Uterus (tissue), 4 donors: Measurements from ENCODE around the gene SHROOM1. TPM values are rescaled to one million over a fixed set of nuclear protein-coding genes. Genes with fewer than 3 reads are reported as not detected.

Experiments
- DNase-seq, 2 donors: peaks; one replicate each; pipeline ENCODE4 v3.0.0-alpha.2; 2019 to 2020
- H3K27ac ChIP-seq, 2 donors: fragments of 200-600 bp; sonication (generic); 1 replicate in 1 of 2; 2 replicates in 1 of 2; pipeline ENCODE4 v1.5.1; 2016 to 2018
- H3K27me3 ChIP-seq, 2 donors: fragments of 200-600 bp; sonication (generic); one replicate each; pipeline ENCODE4 v1.5.1; 2018 to 2019; ENCODE audit warnings: control low read depth in 1 of 2
- H3K36me3 ChIP-seq, 2 donors: fragments of 200-600 bp; sonication (generic); one replicate each; pipeline ENCODE4 v1.5.1; 2019; ENCODE audit warnings: control low read depth in 1 of 2
- H3K4me1 ChIP-seq, 2 donors: fragments of 200-600 bp; sonication (generic); one replicate each; pipeline ENCODE4 v1.5.1; 2018 to 2019; ENCODE audit warnings: control low read depth in 1 of 2
- H3K4me3 ChIP-seq, 2 donors: fragments of 200-600 bp; sonication (generic); 1 replicate in 1 of 2; 2 replicates in 1 of 2; pipeline ENCODE4 v1.5.1; 2018 to 2019; ENCODE audit warnings: mild to moderate bottlenecking in 1 of 2
- H3K9me3 ChIP-seq, 2 donors: fragments of 200-600 bp; sonication (generic); one replicate each; pipeline ENCODE4 v1.5.1; 2019; ENCODE audit warnings: control low read depth in 1 of 2
- POLR2A ChIP-seq, 2 donors: fragments of 450-650 bp; IDR thresholded peaks; one replicate each; pipeline ENCODE4 v1.6.1; 2016; ENCODE audit warnings: antibody characterized with exemption in 2 of 2, mild to moderate bottlenecking in 1 of 2, moderate library complexity in 1 of 2
- intact Hi-C: fragments of 100-400 bp; cut with DNase I; formaldehyde crosslinking; loops from one replicate; pipeline ENCODE4 v1.15.1; 2023; ENCODE audit warnings: low total_unique reads
- total RNA-seq, 4 donors: library from RNA; depleted of rRNA in 3 of 4; stranded (reverse); fragments of >200 nt in 3 of 4; gene quantifications; one replicate each; pipeline versions ENCODE4 v1.1.0 to v1.2.4, GENCODE V29; 2014 to 2023
- TF ChIP-seq, protein P1 (sequence below), 4 experiments: fragments of 200-600 bp in 2 of 4; fragments of 450-650 bp in 2 of 4; sonication (generic) in 2 of 4; IDR thresholded peaks; one replicate each; pipeline ENCODE4 v1.5.1; 2016 to 2019; ENCODE audit warnings: antibody characterized with exemption in 4 of 4, mild to moderate bottlenecking in 2 of 4, moderate library complexity in 1 of 4
- donor health status: DM: yes; HTN: yes; CAD: no.

SHROOM1 gene
- total RNA-seq, 4 donors from 2014 or later = 5.0 to 28.0 (median 12.3) TPM

DNA sequence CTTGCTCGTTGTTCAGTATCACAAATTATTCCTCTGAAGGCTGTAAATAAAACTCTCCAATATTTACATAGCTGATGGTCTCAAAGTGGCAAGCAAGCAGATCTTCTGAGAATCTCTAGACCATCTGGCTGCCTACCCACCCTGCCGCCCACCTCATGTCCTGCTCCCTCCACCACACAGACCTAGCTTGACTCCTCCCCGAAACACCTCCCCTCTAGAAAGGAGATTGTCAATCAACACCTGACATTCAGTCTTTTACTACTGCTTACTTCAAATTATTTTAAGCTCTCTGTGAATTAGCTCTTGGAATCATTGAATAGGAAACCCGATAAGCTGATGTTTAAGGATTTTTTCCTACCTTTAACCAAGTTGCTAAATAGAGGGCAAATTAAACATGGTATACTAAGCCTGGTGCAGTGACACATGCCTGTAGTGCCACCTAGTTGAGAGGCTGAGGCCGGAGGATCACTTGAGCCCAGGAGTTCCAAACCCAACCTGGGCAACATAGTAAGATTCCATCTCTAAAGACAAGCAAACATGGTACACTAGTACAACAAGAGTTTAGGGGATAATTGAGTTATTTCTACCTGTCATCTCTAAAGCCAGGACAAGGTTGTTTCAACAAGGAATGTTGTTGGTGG lies 28.3 kb downstream of the SHROOM1 start:
- TF ChIP-seq POLR2A (IDR thresholded peaks at IDR 0.05) = no peak
- TF ChIP-seq, protein P1, sequence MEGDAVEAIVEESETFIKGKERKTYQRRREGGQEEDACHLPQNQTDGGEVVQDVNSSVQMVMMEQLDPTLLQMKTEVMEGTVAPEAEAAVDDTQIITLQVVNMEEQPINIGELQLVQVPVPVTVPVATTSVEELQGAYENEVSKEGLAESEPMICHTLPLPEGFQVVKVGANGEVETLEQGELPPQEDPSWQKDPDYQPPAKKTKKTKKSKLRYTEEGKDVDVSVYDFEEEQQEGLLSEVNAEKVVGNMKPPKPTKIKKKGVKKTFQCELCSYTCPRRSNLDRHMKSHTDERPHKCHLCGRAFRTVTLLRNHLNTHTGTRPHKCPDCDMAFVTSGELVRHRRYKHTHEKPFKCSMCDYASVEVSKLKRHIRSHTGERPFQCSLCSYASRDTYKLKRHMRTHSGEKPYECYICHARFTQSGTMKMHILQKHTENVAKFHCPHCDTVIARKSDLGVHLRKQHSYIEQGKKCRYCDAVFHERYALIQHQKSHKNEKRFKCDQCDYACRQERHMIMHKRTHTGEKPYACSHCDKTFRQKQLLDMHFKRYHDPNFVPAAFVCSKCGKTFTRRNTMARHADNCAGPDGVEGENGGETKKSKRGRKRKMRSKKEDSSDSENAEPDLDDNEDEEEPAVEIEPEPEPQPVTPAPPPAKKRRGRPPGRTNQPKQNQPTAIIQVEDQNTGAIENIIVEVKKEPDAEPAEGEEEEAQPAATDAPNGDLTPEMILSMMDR (IDR thresholded peaks at IDR 0.05) = no peak
- H3K4me3 ChIP-seq = no peak overlapping the region
- no peaks in the 10 kb centered on the region for H3K27me3 ChIP-seq
- no peak for DNase-seq
- no peak overlapping the region for H3K27ac ChIP-seq
- no peaks in the 10 kb centered on the region for H3K4me1 ChIP-seq
- intact Hi-C loops = no loop called here
- H3K36me3 ChIP-seq = no peaks in the 10 kb centered on the region
- no peaks in the 10 kb centered on the region for H3K9me3 ChIP-seq

DNA sequence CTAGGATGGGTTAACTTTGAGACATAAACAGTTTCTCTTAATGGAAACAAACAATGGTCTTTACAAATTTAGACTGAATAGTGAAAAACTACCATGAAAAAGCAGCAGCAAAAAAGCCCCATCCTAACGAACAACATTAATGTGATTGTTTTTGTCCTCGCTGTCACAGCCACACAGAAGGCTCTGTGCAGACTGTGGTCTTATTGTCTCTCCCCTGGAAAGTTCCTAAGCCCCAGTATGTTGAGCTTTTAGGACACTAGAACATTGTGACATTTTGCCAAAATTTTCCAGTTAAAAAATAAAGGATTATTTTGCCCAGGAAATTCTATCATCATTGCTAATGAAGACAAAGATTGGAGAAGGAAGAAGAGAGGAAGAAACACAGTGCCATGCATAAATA lies 29.9 kb downstream of the SHROOM1 start:
- H3K4me3 ChIP-seq = no peak overlapping the region
- no peak for TF ChIP-seq POLR2A (IDR thresholded peaks at IDR 0.05)
- TF ChIP-seq, protein P1 (IDR thresholded peaks at IDR 0.05) = no peak
- no peak overlapping the region for H3K27ac ChIP-seq
- H3K4me1 ChIP-seq = no peaks in the 10 kb centered on the region
- DNase-seq = no peak
- no peaks in the 10 kb centered on the region for H3K27me3 ChIP-seq
- intact Hi-C loops = no loop called here
- H3K36me3 ChIP-seq = no peaks in the 10 kb centered on the region
- H3K9me3 ChIP-seq = no peaks in the 10 kb centered on the region

DNA sequence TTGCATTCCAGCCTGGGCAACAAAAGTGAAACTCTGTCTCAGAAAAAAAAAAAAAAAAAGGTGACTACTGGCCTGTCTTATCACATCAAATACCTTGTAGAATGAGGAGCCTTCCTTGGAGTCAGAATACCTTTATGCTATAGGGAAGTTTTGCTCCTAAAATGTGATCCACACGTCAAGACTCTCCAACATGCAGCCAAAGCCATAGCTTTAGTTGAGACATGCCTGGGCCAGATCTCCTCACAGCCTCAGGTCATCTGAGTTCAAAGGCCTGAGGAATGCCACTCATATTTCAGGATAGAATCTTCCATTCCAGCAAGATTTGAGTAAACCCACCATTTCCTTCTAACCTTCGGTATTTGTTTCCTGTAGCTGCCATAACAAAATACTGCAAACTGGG lies 31.1 kb downstream of the SHROOM1 start:
- intact Hi-C loops = no loop called here
- Histone ChIP-seq H3K9me3 (no peaks in the 10 kb centered on the region), H3K27ac (no peak overlapping the region), H3K27me3 (no peaks in the 10 kb centered on the region), H3K36me3 (no peaks in the 10 kb centered on the region), H3K4me3 (no peak overlapping the region), H3K4me1 (no peaks in the 10 kb centered on the region)
- DNase-seq = no peak
- no peak for TF ChIP-seq POLR2A (IDR thresholded peaks at IDR 0.05)
- TF ChIP-seq, protein P1 (IDR thresholded peaks at IDR 0.05) = no peak

DNA sequence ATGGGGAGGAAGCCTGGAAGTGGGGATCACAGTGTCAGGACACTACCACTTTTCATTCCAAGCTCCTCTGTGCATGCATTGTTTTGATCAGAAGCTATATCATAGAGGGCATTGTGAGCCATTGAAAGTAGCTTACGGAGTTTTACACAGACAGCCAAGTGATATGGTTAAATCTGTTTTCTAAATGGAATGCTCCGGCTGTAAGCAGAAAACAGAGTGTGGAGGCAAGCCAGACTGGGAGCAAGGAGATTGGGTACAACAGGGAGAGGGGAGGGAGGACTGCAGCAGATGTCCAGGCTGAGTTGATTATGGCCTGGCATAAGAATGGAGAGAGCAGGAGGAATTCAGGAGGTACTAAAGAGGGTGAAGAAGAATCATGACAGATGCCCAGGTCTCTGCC lies 32.8 kb downstream of the SHROOM1 start:
- intact Hi-C loops = no loop called here
- Histone ChIP-seq H3K4me1 (no peaks in the 10 kb centered on the region), H3K36me3 (no peaks in the 10 kb centered on the region), H3K4me3 (no peak overlapping the region), H3K27ac (no peak overlapping the region), H3K9me3 (no peaks in the 10 kb centered on the region), H3K27me3 (no peaks in the 10 kb centered on the region)
- TF ChIP-seq, protein P1 (IDR thresholded peaks at IDR 0.05) = no peak
- no peak for DNase-seq

DNA sequence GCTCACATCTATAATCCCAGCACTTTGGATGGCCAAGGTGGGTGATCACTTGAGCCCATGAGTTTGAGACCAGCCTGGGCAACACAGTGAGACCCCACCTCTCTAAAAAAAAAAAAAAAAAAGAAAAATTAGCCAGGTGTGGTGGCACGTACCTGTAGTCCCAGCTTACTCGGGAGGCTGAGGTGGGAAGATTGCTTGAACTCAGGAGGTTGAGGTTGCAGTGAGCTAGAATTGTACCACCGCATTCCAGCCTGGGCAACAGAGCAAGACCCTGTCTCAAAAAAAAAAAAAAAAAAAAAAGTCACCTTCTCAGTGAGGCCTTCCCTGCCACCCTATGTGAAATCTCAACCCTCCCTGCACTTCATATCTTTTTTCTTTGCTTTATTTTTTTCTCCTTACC lies 39.4 kb downstream of the SHROOM1 start:
- intact Hi-C loops = no loop called here
- TF ChIP-seq, protein P1 (IDR thresholded peaks at IDR 0.05) = no peak
- TF ChIP-seq POLR2A (IDR thresholded peaks at IDR 0.05) = no peak
- Histone ChIP-seq H3K4me1 (no peaks in the 10 kb centered on the region), H3K27me3 (no peaks in the 10 kb centered on the region), H3K36me3 (no peaks in the 10 kb centered on the region), H3K9me3 (no peaks in the 10 kb centered on the region), H3K27ac (no peak overlapping the region), H3K4me3 (no peak overlapping the region)
- no peak for DNase-seq
